GM21447 (cell line): Measurements from ENCODE around the gene NCOA5.

ENCODE experiments used
- ATAC-seq: cut with Tn5 transposase; IDR thresholded peaks from one replicate; pipeline ENCODE4 v1.9.1; 2021; ENCODE audit not compliant: unreplicated experiment

The NCOA5 gene

GRCh38 chr20:46063151-46063550 lies 26.6 kb downstream of the NCOA5 start:
- ATAC-seq, result no peak

- no peak for ATAC-seq
Observed at GRCh38 chr20:46062621-46063020, 27.1 kb downstream of the NCOA5 start.

GRCh38 chr20:46062151-46062550 lies 27.6 kb downstream of the NCOA5 start:
- no peak for ATAC-seq

GRCh38 chr20:46060975-46061374 lies 28.8 kb downstream of the NCOA5 start:
- ATAC-seq, result no peak

GRCh38 chr20:46060301-46060881 lies 29.4 kb downstream of the NCOA5 start:
- no peak for ATAC-seq

- no peak for ATAC-seq
Observed at GRCh38 chr20:46058599-46059281, 31.0 kb downstream of the NCOA5 start.

GRCh38 chr20:46057856-46058598 lies 31.7 kb downstream of the NCOA5 start:
- no peak for ATAC-seq

- no peak for ATAC-seq
Observed at GRCh38 chr20:46056970-46057855, 32.5 kb downstream of the NCOA5 start.

GRCh38 chr20:46056027-46056833 lies 33.5 kb downstream of the NCOA5 start:
- ATAC-seq, result no peak

- ATAC-seq, result no peak
Observed at GRCh38 chr20:46055269-46055668, 34.5 kb downstream of the NCOA5 start.

- ATAC-seq, result no peak
Observed at GRCh38 chr20:46054606-46055005, 35.2 kb downstream of the NCOA5 start.

GRCh38 chr20:46053416-46053815 lies 36.3 kb downstream of the NCOA5 start:
- no peak for ATAC-seq

- no peak for ATAC-seq
Observed at GRCh38 chr20:46051556-46052308, 38.0 kb downstream of the NCOA5 start.

- ATAC-seq, result no peak
Observed at GRCh38 chr20:46050885-46051284, 38.9 kb downstream of the NCOA5 start.

GRCh38 chr20:46050444-46050843 lies 39.3 kb downstream of the NCOA5 start:
- ATAC-seq, result no peak

- ATAC-seq, result no peak
Observed at GRCh38 chr20:46049815-46050214, 39.9 kb downstream of the NCOA5 start.

- no peak for ATAC-seq
Observed at GRCh38 chr20:46049190-46049589, 40.6 kb downstream of the NCOA5 start.

- no peak for ATAC-seq
Observed at GRCh38 chr20:46047821-46048220, 41.9 kb downstream of the NCOA5 start.

- ATAC-seq, result no peak
Observed at GRCh38 chr20:46046588-46047310, 43.0 kb downstream of the NCOA5 start.
